Neuron (in vitro differentiated cells): ENCODE data around the gene PCDHGA1.

Experiments used
- H2AFZ ChIP-seq: one replicate; pipeline ENCODE4 v1.6.1; 2013; ENCODE audit warnings: low read depth, mild to moderate bottlenecking, inconsistent platforms, low read length, moderate library complexity
- H3K27me3 ChIP-seq: one replicate; pipeline ENCODE4 v1.6.1; 2013; ENCODE audit warnings: low read length; ENCODE audit not compliant: insufficient read depth
- H3K36me3 ChIP-seq: one replicate; pipeline ENCODE4 v1.6.1; 2013; ENCODE audit warnings: low read length; ENCODE audit not compliant: insufficient read depth
- H3K4me1 ChIP-seq: one replicate; pipeline ENCODE4 v1.6.1; 2013; ENCODE audit warnings: low read length; ENCODE audit not compliant: insufficient read depth
- H3K4me3 ChIP-seq: 2 replicates; pipeline ENCODE4 v1.5.1; 2013; ENCODE audit warnings: mild to moderate bottlenecking, low read length, moderate library complexity
- H3K9me3 ChIP-seq: one replicate; pipeline ENCODE4 v1.6.1; 2013; ENCODE audit warnings: low read length

The PCDHGA1 gene

DNA sequence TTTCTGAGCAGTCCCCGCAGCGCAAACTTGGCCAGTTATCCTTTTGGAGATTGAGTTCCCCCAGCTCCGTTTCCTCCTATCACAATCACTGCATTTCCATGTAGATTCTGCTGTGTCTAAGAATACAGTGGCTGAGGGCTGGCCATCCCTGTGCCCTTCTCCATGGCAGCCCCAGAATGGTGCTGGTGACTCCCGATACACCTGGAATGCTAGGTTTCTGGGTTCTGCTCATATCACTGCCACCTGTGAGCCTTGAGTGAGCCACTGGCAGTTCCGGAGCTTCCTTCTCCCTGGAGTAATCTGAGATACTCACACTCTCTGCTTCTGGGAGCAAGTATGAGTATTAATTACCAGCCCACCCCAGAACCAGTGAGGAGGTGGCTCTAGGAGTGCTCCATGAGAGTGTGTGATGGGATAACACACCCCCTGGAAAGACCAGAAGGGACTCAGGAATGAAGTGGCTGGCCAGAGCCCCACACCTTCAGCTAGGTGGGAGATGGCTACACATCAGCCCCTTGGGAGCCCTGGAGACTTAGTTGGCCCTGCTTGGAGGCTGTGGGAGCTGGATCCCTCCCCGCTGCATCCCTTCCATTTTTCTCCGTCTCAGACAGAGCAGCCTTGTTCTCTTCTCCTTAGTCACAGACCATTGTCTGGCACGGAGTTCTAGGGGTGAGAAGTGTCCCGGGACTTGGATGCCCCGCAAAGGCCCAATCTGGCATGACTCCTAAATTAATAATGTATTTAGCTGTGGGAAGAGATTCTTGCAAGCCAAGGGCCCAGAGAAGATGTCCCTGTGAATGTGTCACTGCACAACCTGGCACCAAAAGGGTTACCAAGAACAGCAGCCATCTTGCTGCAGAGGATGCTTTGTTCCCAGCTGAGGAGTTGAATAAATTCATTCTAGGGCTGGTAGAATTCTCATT is 163.4 kb downstream of the PCDHGA1 start:
- H3K36me3 ChIP-seq: peaks cover 23% of the 10 kb centered on the region
- H3K9me3 ChIP-seq: peaks cover 23% of the 10 kb centered on the region
- no peak overlapping the region for H2AFZ ChIP-seq
- H3K27me3 ChIP-seq: no peaks in the 10 kb centered on the region
- peaks cover 13% of the 10 kb centered on the region for H3K4me1 ChIP-seq
- no peak overlapping the region for H3K4me3 ChIP-seq

- Histone ChIP-seq H3K4me3 (no peak overlapping the region), H3K4me1 (peaks cover 13% of the 10 kb centered on the region), H3K27me3 (no peaks in the 10 kb centered on the region), H3K9me3 (peaks cover 19% of the 10 kb centered on the region), H3K36me3 (peaks cover 23% of the 10 kb centered on the region), H2AFZ (no peak overlapping the region)
Observed at GRCh38 chr5:141494761-141495452, 164.6 kb downstream of the PCDHGA1 start.

DNA sequence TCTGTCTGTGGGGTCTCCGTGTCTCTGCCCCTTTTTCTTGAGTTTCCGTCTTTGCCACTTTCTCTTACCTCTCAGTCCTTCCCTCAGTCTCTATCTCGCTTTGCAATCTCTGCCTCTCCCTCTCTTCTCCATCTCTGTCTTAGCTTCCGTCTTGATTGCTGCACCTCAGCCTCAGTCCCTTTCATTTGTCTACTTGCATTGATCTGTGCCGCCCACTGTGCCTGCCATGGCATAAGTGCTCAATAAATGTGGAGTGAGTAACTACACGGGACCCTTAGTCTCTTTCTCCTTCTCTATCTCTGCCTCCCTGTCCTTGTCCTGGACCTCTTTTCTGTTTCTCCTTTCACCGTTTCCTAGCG is 165.1 kb downstream of the PCDHGA1 start:
- H2AFZ ChIP-seq: no peak overlapping the region
- no peak overlapping the region for H3K4me3 ChIP-seq
- peaks cover 16% of the 10 kb centered on the region for H3K9me3 ChIP-seq
- peaks cover 18% of the 10 kb centered on the region for H3K36me3 ChIP-seq
- peaks cover 13% of the 10 kb centered on the region for H3K4me1 ChIP-seq
- H3K27me3 ChIP-seq: no peaks in the 10 kb centered on the region

- Histone ChIP-seq H3K36me3 (peaks cover 13% of the 10 kb centered on the region), H3K4me3 (no peak overlapping the region), H3K27me3 (no peaks in the 10 kb centered on the region), H3K4me1 (peaks cover 13% of the 10 kb centered on the region), H2AFZ (no peak overlapping the region), H3K9me3 (peaks cover 11% of the 10 kb centered on the region)
Observed at GRCh38 chr5:141496038-141496437, 165.7 kb downstream of the PCDHGA1 start.

GRCh38 chr5:141501761-141502160 is 171.4 kb downstream of the PCDHGA1 start:
- Histone ChIP-seq H3K4me1 (peaks cover 9% of the 10 kb centered on the region), H3K27me3 (no peaks in the 10 kb centered on the region), H3K4me3 (no peak overlapping the region), H3K9me3 (no peaks in the 10 kb centered on the region), H3K36me3 (peaks cover 14% of the 10 kb centered on the region), H2AFZ (no peak overlapping the region)

DNA sequence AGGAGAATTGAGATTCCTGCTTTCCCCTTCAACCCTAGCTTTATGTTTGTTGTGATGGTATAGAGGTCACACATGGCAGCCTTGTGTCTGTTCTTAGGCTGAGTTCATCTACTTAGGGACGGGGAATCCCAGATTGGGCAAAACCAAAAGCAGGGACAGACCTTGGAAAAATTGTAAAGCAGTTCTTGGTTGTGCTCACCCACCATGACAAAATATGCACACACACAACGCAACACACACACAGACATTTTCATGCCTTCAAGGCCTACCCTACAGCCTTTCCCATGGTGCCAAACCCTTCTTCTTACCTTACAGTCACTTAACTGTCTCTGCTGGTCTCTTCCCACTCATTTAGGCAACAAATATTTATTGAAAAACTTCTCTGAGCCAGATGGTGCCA is 173.4 kb downstream of the PCDHGA1 start:
- no peak overlapping the region for H3K4me3 ChIP-seq
- no peak overlapping the region for H2AFZ ChIP-seq
- H3K9me3 ChIP-seq: no peaks in the 10 kb centered on the region
- peaks cover 26% of the 10 kb centered on the region for H3K4me1 ChIP-seq
- H3K27me3 ChIP-seq: no peaks in the 10 kb centered on the region
- H3K36me3 ChIP-seq: peaks cover 9% of the 10 kb centered on the region

DNA sequence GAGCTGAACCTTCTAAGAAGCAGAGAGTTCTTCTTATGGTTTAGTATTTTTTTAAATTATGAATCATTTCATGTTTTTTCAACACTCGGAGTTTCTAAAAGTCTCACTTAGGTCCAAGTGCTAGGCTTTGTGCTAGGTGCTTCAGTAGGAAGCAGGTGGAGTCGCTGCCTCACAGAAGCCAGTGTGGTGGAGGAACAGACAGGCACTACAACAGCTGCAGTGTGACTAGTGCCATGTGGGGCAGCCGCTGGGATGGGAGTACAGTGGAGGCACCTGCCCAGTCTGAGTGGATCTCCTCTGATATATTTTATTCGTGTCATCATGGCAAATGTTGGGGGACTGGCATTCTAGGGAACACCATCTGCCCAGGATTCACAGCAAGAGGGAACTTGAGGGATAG is 173.9 kb downstream of the PCDHGA1 start:
- Histone ChIP-seq H3K4me3 (no peak overlapping the region), H3K4me1 (peaks cover 31% of the 10 kb centered on the region), H3K9me3 (no peaks in the 10 kb centered on the region), H3K27me3 (no peaks in the 10 kb centered on the region), H2AFZ (no peak overlapping the region), H3K36me3 (peaks cover 9% of the 10 kb centered on the region)

GRCh38 chr5:141506381-141507155 is 176.3 kb downstream of the PCDHGA1 start:
- Histone ChIP-seq H3K4me3 (no peak overlapping the region), H3K9me3 (peaks cover 3% of the 10 kb centered on the region), H3K36me3 (peaks cover 16% of the 10 kb centered on the region), H3K27me3 (no peaks in the 10 kb centered on the region), H2AFZ (no peak overlapping the region), H3K4me1 (peaks cover 34% of the 10 kb centered on the region)

GRCh38 chr5:141507387-141508091 is 177.2 kb downstream of the PCDHGA1 start:
- no peak overlapping the region for H3K4me3 ChIP-seq
- peaks cover 20% of the 10 kb centered on the region for H3K36me3 ChIP-seq

GRCh38 chr5:141508440-141508797 is 178.1 kb downstream of the PCDHGA1 start:
- Histone ChIP-seq H3K4me3 (peak overlapping the region; percentile 32), H3K27me3 (no peaks in the 10 kb centered on the region), H3K36me3 (peaks cover 20% of the 10 kb centered on the region), H3K9me3 (peaks cover 3% of the 10 kb centered on the region), H2AFZ (peak overlapping the region; percentile 40), H3K4me1 (peaks cover 37% of the 10 kb centered on the region)

More at GRCh38 chr5:141507387-141508091, 177.2 kb downstream of the PCDHGA1 start:
- Histone ChIP-seq H3K4me1 (peaks cover 31% of the 10 kb centered on the region), H3K27me3 (no peaks in the 10 kb centered on the region), H3K9me3 (peaks cover 3% of the 10 kb centered on the region), H2AFZ (no peak overlapping the region)

DNA sequence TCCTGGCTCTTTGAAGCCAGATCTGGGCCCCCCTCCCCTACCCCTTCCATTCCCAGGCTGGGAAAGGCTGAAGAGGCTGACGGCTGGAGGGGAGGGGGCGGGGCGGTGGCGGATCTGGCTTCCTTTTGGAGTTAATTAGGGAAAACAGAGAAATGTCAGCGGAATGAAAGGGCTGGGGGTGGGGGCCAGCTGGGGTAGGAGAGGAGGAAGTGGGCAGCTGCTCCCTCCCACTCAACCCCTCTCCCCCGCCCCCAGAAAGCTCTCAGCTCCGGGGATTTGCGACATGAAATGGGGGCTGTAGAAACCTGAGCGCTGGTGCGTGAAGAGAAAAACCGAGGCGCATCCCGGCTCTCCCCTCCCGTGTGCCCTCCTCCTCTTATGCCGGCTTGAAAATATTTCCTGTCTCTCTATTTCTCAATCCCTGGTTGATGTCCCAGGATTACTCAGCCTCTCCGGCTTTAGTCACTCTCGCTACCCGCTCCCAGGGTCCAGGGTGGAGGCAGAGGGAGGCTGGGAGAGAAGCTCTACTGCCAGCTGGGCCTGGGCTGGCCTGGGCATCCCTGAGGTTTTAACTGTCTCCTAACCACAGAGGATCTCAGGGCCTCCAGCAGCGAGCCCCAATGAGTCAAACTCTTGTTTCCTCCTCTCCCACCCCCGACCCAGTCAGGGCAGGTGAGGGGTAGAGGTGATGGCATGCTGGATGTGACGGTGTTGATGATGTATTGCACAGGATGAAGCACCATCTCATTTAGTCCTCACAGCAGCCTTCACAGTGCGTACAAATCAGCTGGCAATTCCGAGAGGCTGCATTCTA is 178.7 kb downstream of the PCDHGA1 start:
- Histone ChIP-seq H3K27me3 (no peaks in the 10 kb centered on the region), H2AFZ (peak overlapping the region; percentile 40), H3K4me3 (peak overlapping the region; percentile 33), H3K36me3 (peaks cover 20% of the 10 kb centered on the region), H3K4me1 (peaks cover 43% of the 10 kb centered on the region), H3K9me3 (peaks cover 3% of the 10 kb centered on the region)

DNA sequence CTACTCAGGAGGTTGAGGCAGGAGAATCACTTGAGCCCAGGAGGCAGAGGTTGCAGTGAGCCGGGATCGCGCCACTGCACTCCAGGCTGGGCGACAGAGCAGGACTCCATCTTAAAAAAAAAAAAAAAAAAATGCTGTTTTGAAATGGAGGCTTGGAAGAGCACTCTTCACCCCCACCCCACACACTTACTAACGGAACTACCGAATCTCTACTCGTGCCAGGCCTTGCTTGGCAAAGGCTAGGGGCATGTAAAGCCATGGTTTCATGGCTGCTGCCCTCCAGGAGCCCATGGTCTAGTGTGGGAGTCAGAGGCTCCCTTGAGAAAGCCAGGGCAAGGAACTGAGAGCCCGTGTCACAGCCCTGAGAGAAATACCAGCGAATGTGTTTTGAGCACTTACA is 179.8 kb downstream of the PCDHGA1 start:
- H3K36me3 ChIP-seq: peaks cover 20% of the 10 kb centered on the region
- no peak overlapping the region for H2AFZ ChIP-seq
- peaks cover 3% of the 10 kb centered on the region for H3K9me3 ChIP-seq
- H3K4me1 ChIP-seq: peaks cover 55% of the 10 kb centered on the region
- H3K4me3 ChIP-seq: no peak overlapping the region
- H3K27me3 ChIP-seq: no peaks in the 10 kb centered on the region
